MM.1S (cell line): ENCODE results near the gene COQ6.

Experiments used
- DNase-seq: peaks from one replicate; pipeline ENCODE4 v3.0.0-alpha.2; 2015
- H2AFZ ChIP-seq: fragments of 300-600 bp; sonication (generic); 2 replicates; pipeline ENCODE4 v1.6.0; 2016; ENCODE audit warnings: antibody characterized with exemption, low read length
- H3F3A ChIP-seq: fragments of 300-600 bp; sonication (generic); 2 replicates; pipeline ENCODE4 v1.6.1; 2016; ENCODE audit warnings: mild to moderate bottlenecking, antibody characterized with exemption, low read length, moderate library complexity, mixed read lengths; ENCODE audit not compliant: insufficient read depth
- H3K27ac ChIP-seq: fragments of 300-600 bp; sonication (generic); 2 replicates; pipeline ENCODE4 v1.5.1; 2016; ENCODE audit warnings: mild to moderate bottlenecking, low read length
- H3K27me3 ChIP-seq: fragments of 300-600 bp; sonication (generic); replicated peaks from 2 replicates; pipeline ENCODE4 v1.6.0; 2016; ENCODE audit warnings: low read length; ENCODE audit not compliant: insufficient read depth
- H3K36me3 ChIP-seq: fragments of 300-600 bp; sonication (generic); replicated peaks from 2 replicates; pipeline ENCODE4 v1.6.1; 2016; ENCODE audit warnings: mild to moderate bottlenecking, low read length, mixed read lengths; ENCODE audit not compliant: insufficient read depth
- H3K4me1 ChIP-seq: fragments of 300-600 bp; sonication (generic); 2 replicates; pipeline ENCODE4 v1.6.1; 2016; ENCODE audit warnings: low read length, mixed read lengths
- H3K4me2 ChIP-seq: fragments of 300-600 bp; sonication (generic); 2 replicates; pipeline ENCODE4 v1.6.0; 2016; ENCODE audit warnings: low read depth, low read length
- H3K4me3 ChIP-seq: fragments of 300-600 bp; sonication (generic); 2 replicates; pipeline ENCODE4 v1.5.1; 2016; ENCODE audit warnings: low read length, mixed read lengths
- H3K79me2 ChIP-seq: fragments of 300-600 bp; sonication (generic); 2 replicates; pipeline ENCODE4 v1.6.1; 2016; ENCODE audit warnings: mixed run types, low read length, mixed read lengths
- H3K9ac ChIP-seq: fragments of 300-600 bp; sonication (generic); 2 replicates; pipeline ENCODE4 v1.6.1; 2016; ENCODE audit warnings: low read length, mixed read lengths
- H3K9me2 ChIP-seq: fragments of 300-600 bp; sonication (generic); replicated peaks from 2 replicates; pipeline ENCODE4 v1.6.1; 2016; ENCODE audit warnings: mild to moderate bottlenecking, low read length, mixed read lengths; ENCODE audit not compliant: insufficient read depth
- H3K9me3 ChIP-seq: fragments of 300-600 bp; sonication (generic); replicated peaks from 2 replicates; pipeline ENCODE4 v1.6.1; 2016; ENCODE audit warnings: mild to moderate bottlenecking, low read length, mixed read lengths; ENCODE audit not compliant: insufficient read depth
- H4K20me1 ChIP-seq: fragments of 300-600 bp; sonication (generic); 2 replicates; pipeline ENCODE4 v1.6.1; 2016; ENCODE audit warnings: mild to moderate bottlenecking, low read length, moderate library complexity, mixed read lengths; ENCODE audit not compliant: insufficient read depth
- CTCF ChIP-seq: fragments of 300-600 bp; sonication (generic); IDR thresholded peaks from 2 replicates; pipeline ENCODE4 v1.5.1; 2016; ENCODE audit warnings: antibody characterized with exemption, low read length, mixed read lengths
- EZH2 ChIP-seq: fragments of 300-600 bp; sonication (generic); optimal IDR thresholded peaks from 2 replicates; pipeline ENCODE3; 2017; ENCODE audit warnings: low read depth, mild to moderate bottlenecking, antibody characterized with exemption, low read length, mixed read lengths
- EZH2phosphoT487 ChIP-seq: fragments of 300-600 bp; sonication (generic); IDR thresholded peaks from 2 replicates; pipeline ENCODE4 v1.6.1; 2018; ENCODE audit warnings: antibody characterized with exemption, low read length

COQ6 gene

GRCh38 chr14:74008843-74009499, 58.9 kb downstream of the COQ6 start:
- Histone ChIP-seq H4K20me1 (no peaks in the 10 kb centered on the region), H3K36me3 (no peaks in the 10 kb centered on the region)
- TF ChIP-seq CTCF, result no peak
- no peak for TF ChIP-seq EZH2
- no peak for TF ChIP-seq EZH2phosphoT487

More at GRCh38 chr14:74008843-74009499, 58.9 kb downstream of the COQ6 start:
- no peaks in the 10 kb centered on the region for H3F3A ChIP-seq
- no peak overlapping the region for H3K9ac ChIP-seq
- no peaks in the 10 kb centered on the region for H3K4me1 ChIP-seq
- H2AFZ ChIP-seq, result no peak overlapping the region
- no peak overlapping the region for H3K27ac ChIP-seq
- no peaks in the 10 kb centered on the region for H3K9me3 ChIP-seq
- no peak overlapping the region for H3K4me3 ChIP-seq
- no peak for DNase-seq
- H3K27me3 ChIP-seq, result no peaks in the 10 kb centered on the region
- no peaks in the 10 kb centered on the region for H3K79me2 ChIP-seq
- H3K9me2 ChIP-seq, result no peaks in the 10 kb centered on the region
- no peak overlapping the region for H3K4me2 ChIP-seq
